Calu3 (cell line): ENCODE data around the gene TSC2. TPM values are rescaled to one million over a fixed set of nuclear protein-coding genes. Genes with fewer than 3 reads are reported as not detected.

Source experiments
- BruUV-seq: library from RNA; stranded (reverse); fragments of 400-500 nt; replicated peaks from 2 replicates; lab custom pipeline; 2021; lab: Mats Ljungman, UMichigan
- CTCF ChIA-PET: fragments of 300-600 bp; sonication (Branson Sonifier 250); formaldehyde crosslinking; loops from one replicate; lab custom pipeline; 2022; ENCODE audit warnings: antibody characterized with exemption; lab: Charles Lee
- DNase-seq: peaks from one replicate; pipeline ENCODE4 v3.0.0; 2022
- H3K27ac Mint-ChIP-seq: one replicate; pipeline ENCODE4 v1.8.0; 2022; ENCODE audit warnings: mixed read lengths; ENCODE audit not compliant: unreplicated experiment
- H3K27me3 Mint-ChIP-seq: one replicate; pipeline ENCODE4 v1.8.0; 2022; ENCODE audit warnings: mixed read lengths; ENCODE audit not compliant: unreplicated experiment
- H3K36me3 Mint-ChIP-seq: one replicate; pipeline ENCODE4 v1.8.0; 2022; ENCODE audit warnings: mild to moderate bottlenecking, moderate library complexity, mixed read lengths; ENCODE audit not compliant: insufficient read depth, unreplicated experiment
- H3K4me1 Mint-ChIP-seq: one replicate; pipeline ENCODE4 v1.8.0; 2022; ENCODE audit warnings: mild to moderate bottlenecking, low read depth, mixed read lengths; ENCODE audit not compliant: unreplicated experiment
- H3K4me3 Mint-ChIP-seq: one replicate; pipeline ENCODE4 v1.8.0; 2022; ENCODE audit warnings: mild to moderate bottlenecking, low read depth, moderate library complexity, mixed read lengths; ENCODE audit not compliant: unreplicated experiment
- H3K9me3 Mint-ChIP-seq: one replicate; pipeline ENCODE4 v1.8.0; 2022; ENCODE audit warnings: low read depth, mixed read lengths; ENCODE audit not compliant: unreplicated experiment
- intact Hi-C: fragments of 100-400 bp; cut with micrococcal nuclease; formaldehyde crosslinking; loops from one replicate; pipeline ENCODE4 v1.10.0; 2022; ENCODE audit not compliant: unreplicated experiment
- total RNA-seq: library from RNA; stranded (reverse); gene quantifications from 2 replicates; pipeline ENCODE4 v1.2.3, GENCODE V29; 2022
- TF ChIP-seq, protein P1 (sequence below): fragments of 200-600 bp; IDR thresholded peaks from one replicate; pipeline ENCODE4 v1.8.0; 2022; ENCODE audit warnings: antibody characterized with exemption; ENCODE audit not compliant: unreplicated experiment

The TSC2 gene
- total RNA-seq, 1 experiment from 2014 or later, result 170 TPM

DNA sequence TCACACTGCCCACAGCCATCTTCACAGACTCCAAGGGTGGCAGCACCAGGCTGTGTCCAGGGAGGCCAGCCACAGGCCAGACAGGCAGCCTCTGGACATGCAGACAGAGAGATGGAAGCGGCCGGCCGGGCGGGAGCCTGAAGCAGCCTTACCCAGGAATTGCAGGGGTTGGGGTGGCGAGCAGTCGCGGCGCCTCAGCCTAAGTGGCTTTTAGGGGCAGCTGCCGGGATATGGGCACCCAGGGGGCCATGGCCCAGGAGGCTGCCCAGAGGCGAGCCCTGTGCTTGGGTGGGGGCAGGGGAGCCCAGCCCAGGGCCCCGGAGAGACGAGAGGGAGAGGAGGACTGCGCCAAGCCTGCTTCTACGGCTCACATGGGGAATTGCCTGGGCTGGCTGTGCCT, 22.5 kb upstream of the TSC2 start:
- TF ChIP-seq, protein P1, sequence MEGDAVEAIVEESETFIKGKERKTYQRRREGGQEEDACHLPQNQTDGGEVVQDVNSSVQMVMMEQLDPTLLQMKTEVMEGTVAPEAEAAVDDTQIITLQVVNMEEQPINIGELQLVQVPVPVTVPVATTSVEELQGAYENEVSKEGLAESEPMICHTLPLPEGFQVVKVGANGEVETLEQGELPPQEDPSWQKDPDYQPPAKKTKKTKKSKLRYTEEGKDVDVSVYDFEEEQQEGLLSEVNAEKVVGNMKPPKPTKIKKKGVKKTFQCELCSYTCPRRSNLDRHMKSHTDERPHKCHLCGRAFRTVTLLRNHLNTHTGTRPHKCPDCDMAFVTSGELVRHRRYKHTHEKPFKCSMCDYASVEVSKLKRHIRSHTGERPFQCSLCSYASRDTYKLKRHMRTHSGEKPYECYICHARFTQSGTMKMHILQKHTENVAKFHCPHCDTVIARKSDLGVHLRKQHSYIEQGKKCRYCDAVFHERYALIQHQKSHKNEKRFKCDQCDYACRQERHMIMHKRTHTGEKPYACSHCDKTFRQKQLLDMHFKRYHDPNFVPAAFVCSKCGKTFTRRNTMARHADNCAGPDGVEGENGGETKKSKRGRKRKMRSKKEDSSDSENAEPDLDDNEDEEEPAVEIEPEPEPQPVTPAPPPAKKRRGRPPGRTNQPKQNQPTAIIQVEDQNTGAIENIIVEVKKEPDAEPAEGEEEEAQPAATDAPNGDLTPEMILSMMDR, result no peak
- CTCF ChIA-PET, result interaction anchor here (1.4 to 1.6 kb wide), 2 partner anchors 22 to 31 kb away, joined by 4 to 5 read pairs; partner anchors contain the start of genes NTHL1 and TSC2
- peak overlapping the region; percentile 74 for H3K4me3 Mint-ChIP-seq
- no peak overlapping the region for H3K27ac Mint-ChIP-seq
- peaks cover 41% of the 10 kb centered on the region for H3K4me1 Mint-ChIP-seq
- H3K36me3 Mint-ChIP-seq, result peaks cover 46% of the 10 kb centered on the region
- BruUV-seq, result no TSS peak
- no peak for DNase-seq
- H3K27me3 Mint-ChIP-seq, result peaks cover 37% of the 10 kb centered on the region
- H3K9me3 Mint-ChIP-seq, result no peaks in the 10 kb centered on the region
- intact Hi-C loops, result no loop called here

DNA sequence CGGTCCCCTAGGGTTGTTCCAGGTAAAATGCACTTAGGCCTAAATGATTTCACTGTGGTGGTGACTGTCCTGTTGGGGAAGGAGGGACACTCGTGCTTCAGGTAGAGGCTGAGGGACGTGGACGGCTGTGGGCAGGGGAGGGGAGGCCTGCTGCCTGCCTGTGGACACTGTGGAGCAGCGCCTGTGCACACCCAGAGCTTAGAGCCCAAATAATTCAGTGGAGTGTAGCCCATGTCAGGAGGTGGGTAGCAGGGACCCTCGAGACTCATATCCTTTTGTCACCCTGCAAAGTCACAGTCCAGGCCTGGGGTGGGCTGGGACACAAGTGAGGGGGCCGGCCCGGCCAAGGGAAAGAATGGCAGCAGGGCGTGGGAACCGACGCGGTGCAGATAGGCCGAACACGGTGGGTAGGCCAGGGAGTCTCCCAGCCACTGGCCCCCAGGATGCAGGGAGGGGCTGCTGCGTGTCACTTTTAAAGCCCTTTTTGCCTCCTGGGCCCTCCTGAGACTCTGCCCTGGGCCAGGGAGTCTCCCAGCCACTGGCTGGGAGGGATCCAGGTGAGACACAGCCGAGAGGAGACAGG, 21.8 kb upstream of the TSC2 start:
- Mint-ChIP-seq H3K27me3 (peaks cover 30% of the 10 kb centered on the region), H3K4me3 (peak overlapping the region; percentile 74), H3K9me3 (no peaks in the 10 kb centered on the region), H3K4me1 (peaks cover 33% of the 10 kb centered on the region), H3K27ac (no peak overlapping the region), H3K36me3 (peaks cover 46% of the 10 kb centered on the region)
- CTCF ChIA-PET, result interaction anchor here (1.4 kb wide), 1 partner anchor 22 kb away, joined by 5 read pairs; the partner anchor contains the start of genes NTHL1 and TSC2
- no TSS peak for BruUV-seq
- TF ChIP-seq, protein P1, result no peak
- DNase-seq, result no peak
- intact Hi-C loops, result no loop called here

DNA sequence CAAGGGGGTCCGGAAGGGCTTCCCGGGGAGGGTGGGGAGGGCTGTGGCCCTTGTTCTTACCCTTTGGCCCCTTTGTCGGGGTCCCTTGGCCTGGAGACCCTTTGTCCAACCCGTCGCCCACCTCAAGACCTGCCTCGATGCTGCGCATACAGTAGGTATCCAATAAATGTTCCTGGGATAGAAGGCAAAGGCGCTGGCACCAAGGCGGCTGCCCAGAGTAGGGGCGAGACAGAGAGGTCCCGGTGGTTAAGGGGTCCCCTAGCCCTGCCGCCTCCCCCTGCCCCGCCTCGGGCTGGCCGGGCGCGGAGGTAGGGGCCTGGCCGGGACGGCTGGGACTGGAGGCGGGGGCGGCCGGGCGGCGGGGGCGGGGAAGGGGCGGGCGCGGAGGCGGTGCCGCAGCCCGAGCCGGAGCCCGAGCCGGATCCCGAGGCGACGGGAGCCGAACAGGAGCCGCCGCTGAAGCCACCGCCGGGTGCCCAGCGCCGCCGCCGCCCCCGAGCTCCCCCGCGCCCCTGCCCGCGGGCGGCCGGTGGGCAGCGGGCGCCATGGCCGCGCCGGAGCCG, 21.2 kb upstream of the TSC2 start, which contains the start of gene NHERF2:
NHERF2 (plus strand) TSS at position 442 of the 563 bp plus-strand sequence; CDS start at position 546, 104 bp downstream.
- TF ChIP-seq, protein P1, result no peak
- no peaks in the 10 kb centered on the region for H3K9me3 Mint-ChIP-seq
- H3K4me3 Mint-ChIP-seq, result peak within 1 kb of the TSS; percentile 74
- BruUV-seq, result no TSS peak
- H3K36me3 Mint-ChIP-seq, result peaks cover 42% of the 10 kb centered on the region
- CTCF ChIA-PET, result interaction anchor here (1.5 to 2.0 kb wide), 2 partner anchors 14 to 20 kb away, joined by 4 to 7 read pairs; no protein-coding TSS in a partner anchor
- peaks cover 24% of the 10 kb centered on the region for H3K27me3 Mint-ChIP-seq
- DNase-seq, result no peak
- intact Hi-C loops, result no loop called here
- H3K4me1 Mint-ChIP-seq, result peaks cover 33% of the 10 kb centered on the region
- no peak within 1 kb of the TSS for H3K27ac Mint-ChIP-seq

DNA sequence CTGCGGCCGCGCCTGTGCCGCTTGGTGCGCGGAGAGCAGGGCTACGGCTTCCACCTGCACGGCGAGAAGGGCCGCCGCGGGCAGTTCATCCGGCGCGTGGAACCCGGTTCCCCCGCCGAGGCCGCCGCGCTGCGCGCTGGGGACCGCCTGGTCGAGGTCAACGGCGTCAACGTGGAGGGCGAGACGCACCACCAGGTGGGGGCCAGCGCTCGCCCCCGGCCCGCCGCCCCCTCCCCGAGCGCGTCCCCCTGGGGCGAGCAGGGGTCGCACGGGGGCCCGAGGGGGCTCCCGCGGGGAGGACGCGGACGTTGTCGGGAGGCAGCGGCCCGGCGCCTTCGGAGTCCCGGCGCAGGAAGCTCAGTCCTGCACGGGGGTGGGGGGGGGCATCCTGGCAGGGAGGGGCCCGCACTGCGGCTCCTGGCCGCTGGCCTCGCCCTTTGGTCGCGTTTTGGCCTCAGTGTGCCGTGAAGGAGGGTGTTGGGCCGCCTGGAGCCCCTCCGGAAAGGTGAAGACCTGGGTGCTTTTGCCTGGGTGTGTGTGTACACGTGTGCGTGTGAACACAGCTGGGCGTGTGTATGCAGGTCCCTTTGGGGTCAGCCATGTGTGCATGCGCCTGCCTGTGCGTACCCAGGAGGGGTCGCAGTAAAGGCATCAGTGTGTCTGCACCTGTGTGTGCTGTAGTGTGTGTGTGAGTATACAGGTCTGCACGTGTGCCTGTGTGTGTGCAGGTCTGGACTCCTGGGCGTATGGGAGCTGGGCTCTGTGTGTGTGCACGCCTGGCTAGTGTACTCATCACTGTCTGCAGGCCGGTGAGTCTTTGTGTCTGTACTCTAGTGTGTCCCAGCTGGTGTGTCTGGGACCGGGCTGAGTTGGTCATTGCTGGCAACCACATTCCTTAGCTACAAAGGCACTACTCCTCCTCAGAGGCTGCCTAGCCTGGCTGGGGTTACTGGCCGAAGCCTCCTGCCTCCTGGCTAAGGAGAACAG, 20.5 kb upstream of the TSC2 start:
- Mint-ChIP-seq H3K27me3 (peaks cover 16% of the 10 kb centered on the region), H3K36me3 (peaks cover 35% of the 10 kb centered on the region), H3K4me1 (peaks cover 32% of the 10 kb centered on the region), H3K9me3 (no peaks in the 10 kb centered on the region), H3K27ac (no peak overlapping the region), H3K4me3 (peak overlapping the region; percentile 74)
- intact Hi-C loops, result no loop called here
- no TSS peak for BruUV-seq
- DNase-seq, result no peak
- CTCF ChIA-PET, result interaction anchor here (1.5 to 2.0 kb wide), 2 partner anchors 14 to 20 kb away, joined by 4 to 7 read pairs; no protein-coding TSS in a partner anchor
- TF ChIP-seq, protein P1, result no peak
